ENCODE measurements around the gene IGFBP5. TPM values are rescaled to one million over a fixed set of nuclear protein-coding genes. Genes with fewer than 3 reads are reported as not detected.
A peak's percentile ranks its signal among the peaks of the same experiment; 100 is the strongest.

The IGFBP5 gene
- total RNA-seq, 1 donor from 2014 or later: 73.9 TPM

- Mint-ChIP-seq H3K27me3 (no peaks in the 10 kb centered on the region), H3K27ac (peak overlapping the region; percentile 73), H3K36me3 (ENCODE audit: insufficient read depth) (peaks cover 11% of the 10 kb centered on the region), H3K9me3 (ENCODE audit: low read depth) (no peaks in the 10 kb centered on the region), H3K4me1 (ENCODE audit: low read depth) (peaks cover 43% of the 10 kb centered on the region), H3K4me3 (ENCODE audit: low read depth) (peak overlapping the region; percentile 98)
- TF ChIP-seq, protein P1, sequence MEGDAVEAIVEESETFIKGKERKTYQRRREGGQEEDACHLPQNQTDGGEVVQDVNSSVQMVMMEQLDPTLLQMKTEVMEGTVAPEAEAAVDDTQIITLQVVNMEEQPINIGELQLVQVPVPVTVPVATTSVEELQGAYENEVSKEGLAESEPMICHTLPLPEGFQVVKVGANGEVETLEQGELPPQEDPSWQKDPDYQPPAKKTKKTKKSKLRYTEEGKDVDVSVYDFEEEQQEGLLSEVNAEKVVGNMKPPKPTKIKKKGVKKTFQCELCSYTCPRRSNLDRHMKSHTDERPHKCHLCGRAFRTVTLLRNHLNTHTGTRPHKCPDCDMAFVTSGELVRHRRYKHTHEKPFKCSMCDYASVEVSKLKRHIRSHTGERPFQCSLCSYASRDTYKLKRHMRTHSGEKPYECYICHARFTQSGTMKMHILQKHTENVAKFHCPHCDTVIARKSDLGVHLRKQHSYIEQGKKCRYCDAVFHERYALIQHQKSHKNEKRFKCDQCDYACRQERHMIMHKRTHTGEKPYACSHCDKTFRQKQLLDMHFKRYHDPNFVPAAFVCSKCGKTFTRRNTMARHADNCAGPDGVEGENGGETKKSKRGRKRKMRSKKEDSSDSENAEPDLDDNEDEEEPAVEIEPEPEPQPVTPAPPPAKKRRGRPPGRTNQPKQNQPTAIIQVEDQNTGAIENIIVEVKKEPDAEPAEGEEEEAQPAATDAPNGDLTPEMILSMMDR (IDR thresholded peaks at IDR 0.05; ENCODE audit: unreplicated experiment): no peak
- DNase-seq (ENCODE audit: low spot score, unreplicated experiment): no peak
Observed at GRCh38 chr2:216635171-216635570, 60.2 kb downstream of the IGFBP5 start.

- TF ChIP-seq, protein P1 (IDR thresholded peaks at IDR 0.05; ENCODE audit: unreplicated experiment): no peak
- Mint-ChIP-seq H3K4me1 (ENCODE audit: low read depth) (peaks cover 43% of the 10 kb centered on the region), H3K27ac (peak overlapping the region; percentile 84), H3K27me3 (no peaks in the 10 kb centered on the region), H3K36me3 (ENCODE audit: insufficient read depth) (peaks cover 7% of the 10 kb centered on the region), H3K4me3 (ENCODE audit: low read depth) (peak overlapping the region; percentile 98), H3K9me3 (ENCODE audit: low read depth) (no peaks in the 10 kb centered on the region)
- DNase-seq (ENCODE audit: low spot score, unreplicated experiment): no peak
Observed at GRCh38 chr2:216634370-216635148, 60.8 kb downstream of the IGFBP5 start.

GRCh38 chr2:216633616-216634369 is 61.6 kb downstream of the IGFBP5 start:
- Mint-ChIP-seq H3K36me3 (ENCODE audit: insufficient read depth) (peaks cover 5% of the 10 kb centered on the region), H3K9me3 (ENCODE audit: low read depth) (no peaks in the 10 kb centered on the region), H3K27ac (peak overlapping the region; percentile 84), H3K27me3 (no peaks in the 10 kb centered on the region), H3K4me1 (ENCODE audit: low read depth) (peaks cover 43% of the 10 kb centered on the region), H3K4me3 (ENCODE audit: low read depth) (peak overlapping the region; percentile 98)
- TF ChIP-seq, protein P1 (IDR thresholded peaks at IDR 0.05; ENCODE audit: unreplicated experiment): peak; percentile 14
- DNase-seq (ENCODE audit: low spot score, unreplicated experiment): peak; percentile 45

GRCh38 chr2:216632952-216633615 is 62.3 kb downstream of the IGFBP5 start, which contains the start of gene IGFBP2:
TSS of gene IGFBP2 (plus strand) at chr2:216633420. CDS start at chr2:216633524, 104 bp downstream.
- peaks cover 5% of the 10 kb centered on the region for H3K36me3 Mint-ChIP-seq (ENCODE audit: insufficient read depth)
- peak within 1 kb of the TSS; percentile 97 for H3K27ac Mint-ChIP-seq
- peaks cover 43% of the 10 kb centered on the region for H3K4me1 Mint-ChIP-seq (ENCODE audit: low read depth)
- H3K9me3 Mint-ChIP-seq (ENCODE audit: low read depth): no peaks in the 10 kb centered on the region
- TF ChIP-seq, protein P1 (IDR thresholded peaks at IDR 0.05; ENCODE audit: unreplicated experiment): no peak
- no peaks in the 10 kb centered on the region for H3K27me3 Mint-ChIP-seq
- H3K4me3 Mint-ChIP-seq (ENCODE audit: low read depth): peak within 1 kb of the TSS; percentile 98
- peak; percentile 63 for DNase-seq (ENCODE audit: low spot score, unreplicated experiment)
